Measurements from ENCODE around the gene NOP53.

NOP53 gene

GRCh38 chr19:47790398-47790814 lies 45.1 kb downstream of the NOP53 start:
- Histone ChIP-seq H3K4me2 (ENCODE audit: insufficient read depth, low read length) (no peak overlapping the region), H3K36me3 (ENCODE audit: insufficient read depth, low read length) (no peaks in the 10 kb centered on the region; the same call in 1 of the 2 replicates), H3K79me2 (ENCODE audit: insufficient read depth, low read length) (no peaks in the 10 kb centered on the region), H2AFZ (ENCODE audit: low read depth, low read length) (no peak overlapping the region), H4K20me1 (ENCODE audit: insufficient read depth, low read length) (no peaks in the 10 kb centered on the region), H3K9ac (ENCODE audit: low read depth, low read length) (no peak overlapping the region), H3K4me3 (ENCODE audit: low read depth in 1 of 2, low read length in 2 of 2) (no peak overlapping the region), H3K4me1 (ENCODE audit: insufficient read depth, low read length) (no peaks in the 10 kb centered on the region), H3K9me3 (ENCODE audit: insufficient read depth, low read length, severe bottlenecking) (peaks cover 6% of the 10 kb centered on the region), H3K27ac (ENCODE audit: low read length) (no peak overlapping the region), H3K27me3 (ENCODE audit: insufficient read depth, low read length, poor library complexity) (no peaks in the 10 kb centered on the region)
- ATAC-seq (ENCODE audit: insufficient read depth, low read depth) (peak; percentile 92), DNase-seq (peak; percentile 81)
- TF ChIP-seq EZH2 (IDR thresholded peaks at IDR 0.05; ENCODE audit: borderline replicate concordance, low read depth, low read length, severe bottlenecking), result no peak
- TF ChIP-seq, protein P1, sequence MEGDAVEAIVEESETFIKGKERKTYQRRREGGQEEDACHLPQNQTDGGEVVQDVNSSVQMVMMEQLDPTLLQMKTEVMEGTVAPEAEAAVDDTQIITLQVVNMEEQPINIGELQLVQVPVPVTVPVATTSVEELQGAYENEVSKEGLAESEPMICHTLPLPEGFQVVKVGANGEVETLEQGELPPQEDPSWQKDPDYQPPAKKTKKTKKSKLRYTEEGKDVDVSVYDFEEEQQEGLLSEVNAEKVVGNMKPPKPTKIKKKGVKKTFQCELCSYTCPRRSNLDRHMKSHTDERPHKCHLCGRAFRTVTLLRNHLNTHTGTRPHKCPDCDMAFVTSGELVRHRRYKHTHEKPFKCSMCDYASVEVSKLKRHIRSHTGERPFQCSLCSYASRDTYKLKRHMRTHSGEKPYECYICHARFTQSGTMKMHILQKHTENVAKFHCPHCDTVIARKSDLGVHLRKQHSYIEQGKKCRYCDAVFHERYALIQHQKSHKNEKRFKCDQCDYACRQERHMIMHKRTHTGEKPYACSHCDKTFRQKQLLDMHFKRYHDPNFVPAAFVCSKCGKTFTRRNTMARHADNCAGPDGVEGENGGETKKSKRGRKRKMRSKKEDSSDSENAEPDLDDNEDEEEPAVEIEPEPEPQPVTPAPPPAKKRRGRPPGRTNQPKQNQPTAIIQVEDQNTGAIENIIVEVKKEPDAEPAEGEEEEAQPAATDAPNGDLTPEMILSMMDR (IDR thresholded peaks at IDR 0.05; ENCODE audit: borderline replicate concordance, extremely low read depth, low read length, poor library complexity, severe bottlenecking), result peak; percentile 97

- no peak overlapping the region for H3K4me2 ChIP-seq (ENCODE audit: insufficient read depth, low read length)
- no peak overlapping the region for H3K27ac ChIP-seq (ENCODE audit: low read length)
- DNase-seq (no peak), ATAC-seq (ENCODE audit: insufficient read depth, low read depth) (no peak)
- no peaks in the 10 kb centered on the region for H3K36me3 ChIP-seq (ENCODE audit: insufficient read depth, low read length)
- no peaks in the 10 kb centered on the region for H3K27me3 ChIP-seq (ENCODE audit: insufficient read depth, low read length, poor library complexity)
- H3K9ac ChIP-seq (ENCODE audit: low read depth, low read length), result no peak overlapping the region
- no peaks in the 10 kb centered on the region for H3K4me1 ChIP-seq (ENCODE audit: insufficient read depth, low read length)
- no peaks in the 10 kb centered on the region for H4K20me1 ChIP-seq (ENCODE audit: insufficient read depth, low read length)
- TF ChIP-seq, protein P1 (IDR thresholded peaks at IDR 0.05; ENCODE audit: borderline replicate concordance, extremely low read depth, low read length, poor library complexity, severe bottlenecking), result no peak
- no peak for TF ChIP-seq EZH2 (IDR thresholded peaks at IDR 0.05; ENCODE audit: borderline replicate concordance, low read depth, low read length, severe bottlenecking)
- no peaks in the 10 kb centered on the region for H3K79me2 ChIP-seq (ENCODE audit: insufficient read depth, low read length)
- no peak overlapping the region for H3K4me3 ChIP-seq (ENCODE audit: low read depth in 1 of 2, low read length in 2 of 2)
- H3K9me3 ChIP-seq (ENCODE audit: insufficient read depth, low read length, severe bottlenecking), result peaks cover 6% of the 10 kb centered on the region
- H2AFZ ChIP-seq (ENCODE audit: low read depth, low read length), result no peak overlapping the region
Measured at GRCh38 chr19:47792616-47793015, 47.3 kb downstream of the NOP53 start.

DNA sequence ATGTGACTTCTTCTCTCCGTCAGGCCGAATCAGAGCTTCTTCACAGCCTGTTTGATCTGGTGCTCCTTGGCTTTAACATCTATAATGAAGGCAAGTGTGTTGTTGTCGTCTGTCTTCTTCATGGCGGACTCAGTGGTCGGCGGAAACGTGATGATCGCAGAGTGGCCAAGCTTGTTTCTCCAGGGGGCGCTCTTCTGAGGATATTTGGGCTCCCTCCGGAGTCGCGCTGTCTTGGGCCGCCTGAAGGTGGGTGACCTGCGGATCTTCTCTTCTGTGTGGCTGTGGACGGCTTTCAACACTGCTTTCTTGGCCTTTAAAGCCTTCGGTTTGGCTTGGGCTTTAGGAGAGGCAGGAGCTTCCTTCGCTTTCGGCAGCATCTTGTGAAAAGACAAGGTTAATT lies 49.2 kb downstream of the NOP53 start:
- no peak overlapping the region for H3K9ac ChIP-seq (ENCODE audit: low read depth, low read length)
- H3K27me3 ChIP-seq (ENCODE audit: insufficient read depth, low read length, poor library complexity), result peaks cover 3% of the 10 kb centered on the region
- H3K79me2 ChIP-seq (ENCODE audit: insufficient read depth, low read length), result no peaks in the 10 kb centered on the region
- H3K4me1 ChIP-seq (ENCODE audit: insufficient read depth, low read length), result no peaks in the 10 kb centered on the region
- H4K20me1 ChIP-seq (ENCODE audit: insufficient read depth, low read length), result no peaks in the 10 kb centered on the region
- TF ChIP-seq EZH2 (IDR thresholded peaks at IDR 0.05; ENCODE audit: borderline replicate concordance, low read depth, low read length, severe bottlenecking), result no peak
- TF ChIP-seq, protein P1 (IDR thresholded peaks at IDR 0.05; ENCODE audit: borderline replicate concordance, extremely low read depth, low read length, poor library complexity, severe bottlenecking), result peak; percentile 25
- no peak overlapping the region for H3K4me3 ChIP-seq (ENCODE audit: low read depth in 1 of 2, low read length in 2 of 2)
- no peak overlapping the region for H3K27ac ChIP-seq (ENCODE audit: low read length)
- DNase-seq (no peak), ATAC-seq (ENCODE audit: insufficient read depth, low read depth) (no peak)
- no peak overlapping the region for H2AFZ ChIP-seq (ENCODE audit: low read depth, low read length)
- no peak overlapping the region for H3K4me2 ChIP-seq (ENCODE audit: insufficient read depth, low read length)
- H3K36me3 ChIP-seq (ENCODE audit: insufficient read depth, low read length), result no peaks in the 10 kb centered on the region
- peaks cover 6% of the 10 kb centered on the region for H3K9me3 ChIP-seq (ENCODE audit: insufficient read depth, low read length, severe bottlenecking)

- DNase-seq, result no peak
- H3K79me2 ChIP-seq (ENCODE audit: insufficient read depth, low read length), result no peaks in the 10 kb centered on the region
- no peak overlapping the region for H3K4me2 ChIP-seq (ENCODE audit: insufficient read depth, low read length)
- H3K4me1 ChIP-seq (ENCODE audit: insufficient read depth, low read length), result no peaks in the 10 kb centered on the region
- no peaks in the 10 kb centered on the region for H3K36me3 ChIP-seq (ENCODE audit: insufficient read depth, low read length)
- H2AFZ ChIP-seq (ENCODE audit: low read depth, low read length), result no peak overlapping the region
- H3K27me3 ChIP-seq (ENCODE audit: insufficient read depth, low read length, poor library complexity), result peaks cover 3% of the 10 kb centered on the region
- H4K20me1 ChIP-seq (ENCODE audit: insufficient read depth, low read length), result no peaks in the 10 kb centered on the region
- H3K9ac ChIP-seq (ENCODE audit: low read depth, low read length), result no peak overlapping the region
- no peak overlapping the region for H3K4me3 ChIP-seq (ENCODE audit: low read depth in 1 of 2, low read length in 2 of 2)
- no peak for ATAC-seq (ENCODE audit: insufficient read depth, low read depth)
- TF ChIP-seq, protein P1 (IDR thresholded peaks at IDR 0.05; ENCODE audit: borderline replicate concordance, extremely low read depth, low read length, poor library complexity, severe bottlenecking), result no peak
- TF ChIP-seq EZH2 (IDR thresholded peaks at IDR 0.05; ENCODE audit: borderline replicate concordance, low read depth, low read length, severe bottlenecking), result no peak
- peaks cover 10% of the 10 kb centered on the region for H3K9me3 ChIP-seq (ENCODE audit: insufficient read depth, low read length, severe bottlenecking)
- no peak overlapping the region for H3K27ac ChIP-seq (ENCODE audit: low read length)
Measured at GRCh38 chr19:47796785-47797184, 51.4 kb downstream of the NOP53 start.
